Thyroid gland (tissue), 4 donors: ENCODE measurements around the gene MCF2L.

ENCODE experiments used
- POLR2A ChIP-seq, 2 donors: fragments of 450-650 bp; IDR thresholded peaks; one replicate each; pipeline ENCODE4 v1.6.1; 2017; ENCODE audit warnings: antibody characterized with exemption in 2 of 2, mild to moderate bottlenecking in 2 of 2, moderate library complexity in 1 of 2
- TF ChIP-seq, protein P1 (sequence below), 6 experiments: fragments of 200-600 bp in 3 of 6; fragments of 450-650 bp in 3 of 6; sonication (generic) in 3 of 6; IDR thresholded peaks; one replicate each; pipeline ENCODE4 v1.5.1; 2016 to 2019; ENCODE audit warnings: antibody characterized with exemption in 6 of 6, mild to moderate bottlenecking in 2 of 6, inconsistent platforms in 1 of 6, moderate library complexity in 1 of 6

- TF ChIP-seq, protein P1, sequence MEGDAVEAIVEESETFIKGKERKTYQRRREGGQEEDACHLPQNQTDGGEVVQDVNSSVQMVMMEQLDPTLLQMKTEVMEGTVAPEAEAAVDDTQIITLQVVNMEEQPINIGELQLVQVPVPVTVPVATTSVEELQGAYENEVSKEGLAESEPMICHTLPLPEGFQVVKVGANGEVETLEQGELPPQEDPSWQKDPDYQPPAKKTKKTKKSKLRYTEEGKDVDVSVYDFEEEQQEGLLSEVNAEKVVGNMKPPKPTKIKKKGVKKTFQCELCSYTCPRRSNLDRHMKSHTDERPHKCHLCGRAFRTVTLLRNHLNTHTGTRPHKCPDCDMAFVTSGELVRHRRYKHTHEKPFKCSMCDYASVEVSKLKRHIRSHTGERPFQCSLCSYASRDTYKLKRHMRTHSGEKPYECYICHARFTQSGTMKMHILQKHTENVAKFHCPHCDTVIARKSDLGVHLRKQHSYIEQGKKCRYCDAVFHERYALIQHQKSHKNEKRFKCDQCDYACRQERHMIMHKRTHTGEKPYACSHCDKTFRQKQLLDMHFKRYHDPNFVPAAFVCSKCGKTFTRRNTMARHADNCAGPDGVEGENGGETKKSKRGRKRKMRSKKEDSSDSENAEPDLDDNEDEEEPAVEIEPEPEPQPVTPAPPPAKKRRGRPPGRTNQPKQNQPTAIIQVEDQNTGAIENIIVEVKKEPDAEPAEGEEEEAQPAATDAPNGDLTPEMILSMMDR (IDR thresholded peaks at IDR 0.05): no peak
- TF ChIP-seq POLR2A (IDR thresholded peaks at IDR 0.05): no peak
Observed at GRCh38 chr13:113014752-113015745, 46.0 kb downstream of the MCF2L start.
